ENCODE results near the gene PRKAG2. TPM values are rescaled to one million over a fixed set of nuclear protein-coding genes. Genes with fewer than 3 reads are reported as not detected.

PRKAG2 gene
- total RNA-seq, 2 donors from 2014 or later: 38.3 to 78.5 TPM

- Histone ChIP-seq H3K4me1 (ENCODE audit: control insufficient read depth in 1 of 2, low read depth in 2 of 2) (peaks cover 21 to 35% of the 10 kb centered on the region in 2 donors), H3K4me3 (peak overlapping the region; percentile 27), H3K9me3 (no peaks in the 10 kb centered on the region), H3K36me3 (no peaks in the 10 kb centered on the region), H3K27me3 (replicated peaks; ENCODE audit: insufficient read depth) (no peaks in the 10 kb centered on the region), H3K27ac (no peak overlapping the region)
- ATAC-seq (ENCODE audit: insufficient number of reproducible peaks, low FRiP score, low read depth): no peak
- TF ChIP-seq CTCF (IDR thresholded peaks at IDR 0.05): no peak
- no peak for DNase-seq (ENCODE audit: low spot score)
Observed at GRCh38 chr7:151743481-151743983, 133.4 kb downstream of the PRKAG2 start.

GRCh38 chr7:151742713-151743480, 134.0 kb downstream of the PRKAG2 start:
- Histone ChIP-seq H3K4me3 (no peak overlapping the region), H3K27ac (no peak overlapping the region), H3K36me3 (no peaks in the 10 kb centered on the region), H3K4me1 (ENCODE audit: control insufficient read depth in 1 of 2, low read depth in 2 of 2) (peaks cover 21 to 35% of the 10 kb centered on the region in 2 donors), H3K9me3 (no peaks in the 10 kb centered on the region), H3K27me3 (replicated peaks; ENCODE audit: insufficient read depth) (no peaks in the 10 kb centered on the region)
- ATAC-seq (ENCODE audit: insufficient number of reproducible peaks, low FRiP score, low read depth) (no peak), DNase-seq (ENCODE audit: low spot score) (no peak)
- TF ChIP-seq CTCF (IDR thresholded peaks at IDR 0.05): no peak

GRCh38 chr7:151741585-151741984, 135.3 kb downstream of the PRKAG2 start:
- no peaks in the 10 kb centered on the region for H3K27me3 ChIP-seq (replicated peaks; ENCODE audit: insufficient read depth)
- no peak overlapping the region for H3K4me3 ChIP-seq
- no peaks in the 10 kb centered on the region for H3K36me3 ChIP-seq
- H3K9me3 ChIP-seq: no peaks in the 10 kb centered on the region
- peaks cover 26 to 46% of the 10 kb centered on the region in 2 donors for H3K4me1 ChIP-seq (ENCODE audit: control insufficient read depth in 1 of 2, low read depth in 2 of 2)
- H3K27ac ChIP-seq: no peak overlapping the region
- DNase-seq (ENCODE audit: low spot score) (no peak), ATAC-seq (ENCODE audit: insufficient number of reproducible peaks, low FRiP score, low read depth) (no peak)
- no peak for TF ChIP-seq CTCF (IDR thresholded peaks at IDR 0.05)

GRCh38 chr7:151740081-151740851, 136.6 kb downstream of the PRKAG2 start:
- Histone ChIP-seq H3K9me3 (no peaks in the 10 kb centered on the region), H3K27me3 (replicated peaks; ENCODE audit: insufficient read depth) (no peaks in the 10 kb centered on the region), H3K27ac (no peak overlapping the region), H3K4me1 (ENCODE audit: control insufficient read depth in 1 of 2, low read depth in 2 of 2) (peaks cover 14 to 43% of the 10 kb centered on the region in 2 donors), H3K36me3 (no peaks in the 10 kb centered on the region), H3K4me3 (no peak overlapping the region)
- no peak for DNase-seq (ENCODE audit: low spot score)
- no peak for TF ChIP-seq CTCF (IDR thresholded peaks at IDR 0.05)
- no peak for ATAC-seq (ENCODE audit: insufficient number of reproducible peaks, low FRiP score, low read depth)

GRCh38 chr7:151738925-151739324, 138.0 kb downstream of the PRKAG2 start:
- Histone ChIP-seq H3K9me3 (no peaks in the 10 kb centered on the region), H3K36me3 (no peaks in the 10 kb centered on the region), H3K4me3 (no peak overlapping the region), H3K4me1 (ENCODE audit: control insufficient read depth in 1 of 2, low read depth in 2 of 2) (peaks cover 12 to 31% of the 10 kb centered on the region in 2 donors), H3K27ac (no peak overlapping the region), H3K27me3 (replicated peaks; ENCODE audit: insufficient read depth) (no peaks in the 10 kb centered on the region)
- no peak for TF ChIP-seq CTCF (IDR thresholded peaks at IDR 0.05)
- DNase-seq (ENCODE audit: low spot score): no peak
- ATAC-seq (ENCODE audit: insufficient number of reproducible peaks, low FRiP score, low read depth): no peak
